Fibroblast of upper back skin (primary cell): ENCODE results near the gene HOXA9.

Source experiments
- DNase-seq: peaks from one replicate; pipeline ENCODE4 v3.0.0-alpha.2; 2013

Gene HOXA9

GRCh38 chr7:27124902-27125689 lies 40.2 kb downstream of the HOXA9 start:
- no peak for DNase-seq

- DNase-seq = peak; percentile 95
Observed at GRCh38 chr7:27124096-27124901, 41.0 kb downstream of the HOXA9 start.

- no peak for DNase-seq
Observed at GRCh38 chr7:27123477-27124053, 41.8 kb downstream of the HOXA9 start.

GRCh38 chr7:27123007-27123476 lies 42.3 kb downstream of the HOXA9 start:
- no peak for DNase-seq

- no peak for DNase-seq
Observed at GRCh38 chr7:27122077-27122910, 43.0 kb downstream of the HOXA9 start.

GRCh38 chr7:27121684-27122076 lies 43.7 kb downstream of the HOXA9 start:
- DNase-seq = no peak

- DNase-seq = no peak
Observed at GRCh38 chr7:27119412-27119911, 45.9 kb downstream of the HOXA9 start.

- no peak for DNase-seq
Observed at GRCh38 chr7:27118580-27118979, 46.8 kb downstream of the HOXA9 start.

- DNase-seq = peak; percentile 70
Observed at GRCh38 chr7:27117887-27118491, 47.3 kb downstream of the HOXA9 start.

GRCh38 chr7:27116962-27117886 lies 48.1 kb downstream of the HOXA9 start:
- no peak for DNase-seq

- no peak for DNase-seq
Observed at GRCh38 chr7:27116031-27116961, 49.0 kb downstream of the HOXA9 start.

GRCh38 chr7:27115221-27116026 lies 49.9 kb downstream of the HOXA9 start:
- DNase-seq = peak; percentile 47

- DNase-seq = no peak
Observed at GRCh38 chr7:27114881-27115220, 50.5 kb downstream of the HOXA9 start.

GRCh38 chr7:27113991-27114769 lies 51.2 kb downstream of the HOXA9 start:
- DNase-seq = peak; percentile 65

GRCh38 chr7:27112955-27113949 lies 52.1 kb downstream of the HOXA9 start:
- DNase-seq = peak; percentile 86
